DMS53 (cell line): ENCODE data around the gene PABPC1L2B.
"Not testable (repeated sequence)": the region's sequence is repeated elsewhere in the genome, so short reads cannot be mapped to it uniquely, and the experiment has no call there.

Experiments
- DNase-seq: peaks from one replicate; lab custom pipeline; 2025; lab: John Stamatoyannopoulos, UW

The PABPC1L2B gene

GRCh38 chrX:73002733-73003132 lies at the start of gene PABPC1L2B:
PABPC1L2B (plus strand) TSS chrX:73002939; CDS start chrX:73003643, 704 bp downstream.
- not testable (repeated sequence) for DNase-seq

GRCh38 chrX:72959971-72960370 lies 42.8 kb upstream of the PABPC1L2B start:
- DNase-seq = not testable (repeated sequence)

- not testable (repeated sequence) for DNase-seq
Measured at GRCh38 chrX:72971859-72972258, 30.9 kb upstream of the PABPC1L2B start.

- DNase-seq = not testable (repeated sequence)
Measured at GRCh38 chrX:72974885-72975284, 27.9 kb upstream of the PABPC1L2B start.

GRCh38 chrX:72980894-72981469 lies 21.8 kb upstream of the PABPC1L2B start:
- DNase-seq = not testable (repeated sequence)

GRCh38 chrX:73004032-73004431 lies 1.3 kb downstream of the PABPC1L2B start:
- DNase-seq = not testable (repeated sequence)

- no peak for DNase-seq
Measured at GRCh38 chrX:73021361-73022092, 18.8 kb downstream of the PABPC1L2B start.

- not testable (repeated sequence) for DNase-seq
Measured at GRCh38 chrX:73022093-73022445, 19.3 kb downstream of the PABPC1L2B start.

GRCh38 chrX:73028876-73029275 lies 26.1 kb downstream of the PABPC1L2B start:
- DNase-seq = no peak
